CD4-positive, alpha-beta T cell treated with Interleukin-4 for 1 hour (primary cell): Measurements from ENCODE around the gene TYSND1.
"Not testable (repeated sequence)": the region's sequence is repeated elsewhere in the genome, so short reads cannot be mapped to it uniquely, and the experiment has no call there.

ENCODE experiments used
- DNase-seq, 2 donors: peaks; one replicate each; pipeline ENCODE4 v3.0.0-alpha.2; 2020 to 2022

TYSND1 gene, protein sequence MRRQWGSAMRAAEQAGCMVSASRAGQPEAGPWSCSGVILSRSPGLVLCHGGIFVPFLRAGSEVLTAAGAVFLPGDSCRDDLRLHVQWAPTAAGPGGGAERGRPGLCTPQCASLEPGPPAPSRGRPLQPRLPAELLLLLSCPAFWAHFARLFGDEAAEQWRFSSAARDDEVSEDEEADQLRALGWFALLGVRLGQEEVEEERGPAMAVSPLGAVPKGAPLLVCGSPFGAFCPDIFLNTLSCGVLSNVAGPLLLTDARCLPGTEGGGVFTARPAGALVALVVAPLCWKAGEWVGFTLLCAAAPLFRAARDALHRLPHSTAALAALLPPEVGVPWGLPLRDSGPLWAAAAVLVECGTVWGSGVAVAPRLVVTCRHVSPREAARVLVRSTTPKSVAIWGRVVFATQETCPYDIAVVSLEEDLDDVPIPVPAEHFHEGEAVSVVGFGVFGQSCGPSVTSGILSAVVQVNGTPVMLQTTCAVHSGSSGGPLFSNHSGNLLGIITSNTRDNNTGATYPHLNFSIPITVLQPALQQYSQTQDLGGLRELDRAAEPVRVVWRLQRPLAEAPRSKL

DNA sequence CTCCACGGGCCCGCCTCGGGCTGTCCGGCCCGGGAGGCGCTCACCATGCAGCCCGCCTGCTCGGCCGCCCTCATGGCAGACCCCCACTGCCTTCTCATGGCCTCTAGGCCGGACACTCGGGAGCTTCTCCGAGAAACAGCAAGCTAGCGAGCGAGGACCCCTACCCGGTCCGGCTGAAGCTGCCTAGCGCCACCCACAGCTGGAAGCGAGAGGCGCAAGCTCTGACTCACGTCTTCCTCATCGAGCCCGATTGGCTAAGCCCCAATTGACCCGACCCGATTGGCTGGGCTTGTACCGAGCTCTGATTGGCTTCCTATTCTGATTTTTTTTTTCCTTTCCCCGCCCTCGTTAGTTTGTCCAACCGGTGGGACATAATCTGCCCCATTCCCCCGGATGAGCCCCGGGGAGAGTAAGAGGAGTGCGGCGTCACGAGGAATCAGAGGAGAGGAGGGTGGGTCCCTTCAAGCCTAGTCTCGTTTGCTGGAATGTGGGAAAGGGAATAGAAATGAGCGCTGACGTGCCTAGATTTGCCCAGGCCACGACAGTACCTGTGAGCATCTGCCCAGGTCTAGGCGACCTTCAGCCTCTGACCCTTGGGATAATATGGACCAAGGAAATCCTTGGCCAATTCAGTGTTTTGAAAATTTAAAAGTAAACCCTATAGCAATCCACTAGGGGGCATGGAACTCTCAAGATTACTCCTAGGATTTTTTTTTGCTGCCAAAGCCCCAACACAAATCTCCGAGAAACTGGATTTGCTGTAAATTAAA is at the start of gene TYSND1:
Gene TYSND1 (minus strand): TSS at position 212 of the 770 bp plus-strand sequence. CDS start 114 bp downstream, at position 98.
- DNase-seq: peak; percentile 94 to 95

DNA sequence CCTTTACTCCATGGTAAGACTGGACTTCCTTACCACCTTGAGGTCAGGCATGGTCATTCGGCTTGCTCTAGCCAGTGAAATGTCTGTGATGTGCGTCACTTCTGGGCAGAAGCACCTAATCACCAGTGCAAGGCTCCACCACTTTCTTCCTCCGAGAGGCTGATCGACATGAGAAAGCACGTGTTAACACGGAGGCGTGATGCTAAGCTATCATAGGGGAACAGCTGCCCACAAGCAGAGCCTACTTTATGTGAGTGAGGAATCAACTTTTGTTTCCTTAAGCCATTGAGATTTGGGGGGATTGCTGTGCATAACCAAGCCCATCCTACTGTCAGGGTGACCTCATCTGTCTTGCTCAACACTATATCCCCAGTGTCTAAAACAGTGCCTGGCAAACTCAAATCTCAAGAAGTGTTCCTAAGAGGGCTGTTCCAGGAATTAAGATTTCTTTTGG is 46.9 kb upstream of the TYSND1 start:
- DNase-seq: no peak

DNA sequence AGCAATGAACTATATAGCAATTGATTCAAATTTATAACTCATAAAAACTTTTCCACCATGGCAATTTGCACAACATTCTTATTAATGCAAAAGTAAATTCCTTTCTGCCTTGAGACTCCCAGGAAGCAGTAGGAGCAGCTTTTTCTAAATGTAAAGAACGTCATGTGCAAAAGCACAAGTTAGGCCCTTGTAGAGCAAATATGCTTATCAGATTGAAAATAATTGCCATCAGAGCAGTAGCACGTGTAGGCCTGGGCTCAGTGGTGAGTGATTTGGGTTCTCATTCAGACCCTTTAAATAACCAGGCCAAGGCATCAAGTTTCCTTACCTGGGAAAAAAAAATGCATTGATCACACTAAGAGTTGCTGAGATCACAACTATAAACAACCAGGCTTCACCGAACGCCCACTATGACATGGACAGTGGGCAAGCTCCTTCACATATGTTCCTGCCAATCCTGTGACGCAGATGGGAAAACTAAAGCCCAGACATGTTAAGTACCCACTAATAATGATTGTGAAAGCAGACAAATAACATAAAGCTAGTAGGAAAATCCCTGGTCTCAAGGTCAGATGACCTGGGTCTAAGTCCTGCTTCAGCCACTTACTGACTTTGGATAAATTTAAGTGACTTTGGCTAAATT is 45.9 kb upstream of the TYSND1 start:
- DNase-seq: no peak

DNA sequence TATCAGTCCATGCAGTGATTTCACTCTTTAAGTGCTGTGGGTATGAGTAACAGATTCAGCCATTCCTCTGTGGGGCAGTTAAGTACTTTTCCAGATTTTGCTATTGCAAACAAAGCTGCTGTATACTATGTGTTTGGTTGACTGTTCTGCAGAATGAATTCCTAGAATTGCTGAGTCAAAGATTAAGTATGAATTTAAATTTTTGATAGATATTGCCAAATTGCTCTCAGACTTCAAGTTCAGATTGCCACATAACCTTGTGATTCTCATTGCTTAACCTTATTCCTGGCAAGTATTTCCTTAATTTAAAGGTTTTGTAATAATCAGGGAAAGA is 45.4 kb upstream of the TYSND1 start:
- DNase-seq: no peak

DNA sequence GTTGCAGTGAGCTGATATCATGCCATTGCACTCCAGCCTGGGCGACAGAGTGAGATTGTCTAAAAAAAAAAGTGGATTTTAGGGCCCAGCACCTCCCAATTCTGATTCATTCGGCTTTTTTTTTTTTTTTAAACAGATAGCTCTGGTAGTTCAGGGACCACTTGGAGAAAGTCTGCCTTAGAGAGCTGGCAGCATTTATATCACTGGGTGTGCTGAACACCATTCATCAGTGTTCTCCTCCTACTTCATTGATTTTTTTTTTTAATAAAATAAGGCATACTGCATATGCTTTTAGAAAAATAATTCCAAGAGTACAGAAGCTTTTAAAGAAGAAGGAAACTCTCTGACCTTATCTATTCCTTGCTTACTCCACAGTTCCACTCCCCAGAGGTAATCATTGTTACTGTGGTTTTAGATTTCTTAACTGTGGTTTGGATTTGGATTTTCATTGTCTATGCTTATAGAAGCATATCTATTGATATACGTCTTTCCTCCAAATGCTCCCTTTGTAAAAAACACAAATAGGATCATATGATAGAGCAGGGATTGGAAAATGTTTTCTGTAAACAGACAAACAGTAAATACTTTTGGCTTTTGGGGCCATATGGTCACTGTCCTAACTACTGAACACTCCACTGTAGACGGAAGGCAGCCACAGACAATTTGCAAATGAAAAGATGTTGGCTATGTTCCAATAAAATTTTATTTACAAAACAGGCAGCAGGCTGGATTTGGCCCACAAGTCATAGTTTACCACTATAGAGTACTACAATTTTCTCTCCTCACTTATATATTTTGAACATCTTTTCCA is 44.9 kb upstream of the TYSND1 start:
- DNase-seq: no peak

DNA sequence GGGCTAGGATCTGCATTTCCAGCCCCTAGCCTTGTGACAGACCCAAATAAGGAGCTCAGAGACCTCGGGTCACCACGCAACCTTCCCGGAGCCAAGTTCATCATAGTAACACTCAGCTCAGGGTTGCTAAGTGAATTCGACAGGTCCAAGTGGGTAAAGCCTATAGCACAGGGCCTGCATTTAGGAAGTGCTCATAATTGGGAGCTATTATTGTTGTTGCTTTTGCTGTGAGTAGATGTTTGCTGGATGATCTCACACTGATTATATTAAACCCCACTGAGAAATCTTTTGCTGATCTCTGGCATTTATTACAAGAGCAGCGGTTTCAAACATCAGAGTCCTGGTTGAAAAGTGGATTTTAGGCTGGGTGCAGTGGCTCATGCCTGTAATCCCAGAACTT is 44.1 kb upstream of the TYSND1 start:
- no peak for DNase-seq

DNA sequence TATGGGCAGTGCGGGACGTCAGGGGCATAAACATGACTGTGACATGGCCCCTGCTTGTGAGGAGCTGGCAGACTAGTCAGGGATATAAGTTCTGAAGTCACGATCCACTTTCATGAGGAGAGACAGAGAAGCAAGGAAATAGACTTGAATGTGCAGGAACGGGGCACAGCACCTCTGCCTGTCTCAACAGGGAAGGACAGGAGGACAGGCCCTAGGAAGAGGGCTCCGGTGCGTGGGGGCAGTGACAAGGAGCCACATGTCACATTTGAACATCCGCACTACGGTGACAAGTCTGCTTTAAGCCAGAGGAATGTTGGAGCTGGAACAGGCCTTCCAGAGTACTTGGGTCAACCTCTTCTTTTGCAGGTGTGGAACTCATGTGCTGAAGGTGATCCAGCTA is 43.6 kb upstream of the TYSND1 start:
- DNase-seq: no peak

DNA sequence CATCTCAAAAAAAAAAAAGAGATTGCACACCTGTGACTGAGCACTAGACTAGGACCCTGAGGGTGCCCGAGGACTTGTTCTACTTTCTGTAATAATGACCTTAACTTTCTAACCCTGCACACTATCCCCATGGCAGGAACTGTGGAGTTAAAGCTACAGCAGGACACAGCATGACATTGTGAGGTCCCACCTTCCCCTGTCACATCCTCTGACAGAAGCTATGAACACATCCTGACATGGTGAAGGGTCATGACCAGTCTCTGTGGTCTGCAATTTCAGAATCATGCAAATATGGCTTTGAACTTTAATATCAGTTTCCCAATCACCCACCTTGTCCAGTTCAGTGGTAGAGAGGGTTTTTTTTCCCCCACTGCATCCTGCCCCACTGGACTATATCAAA is 42.3 kb upstream of the TYSND1 start:
- no peak for DNase-seq

GRCh38 chr10:70186571-70186970 is 40.1 kb upstream of the TYSND1 start:
- DNase-seq: no peak

GRCh38 chr10:70186090-70186489 is 39.6 kb upstream of the TYSND1 start:
- no peak for DNase-seq

DNA sequence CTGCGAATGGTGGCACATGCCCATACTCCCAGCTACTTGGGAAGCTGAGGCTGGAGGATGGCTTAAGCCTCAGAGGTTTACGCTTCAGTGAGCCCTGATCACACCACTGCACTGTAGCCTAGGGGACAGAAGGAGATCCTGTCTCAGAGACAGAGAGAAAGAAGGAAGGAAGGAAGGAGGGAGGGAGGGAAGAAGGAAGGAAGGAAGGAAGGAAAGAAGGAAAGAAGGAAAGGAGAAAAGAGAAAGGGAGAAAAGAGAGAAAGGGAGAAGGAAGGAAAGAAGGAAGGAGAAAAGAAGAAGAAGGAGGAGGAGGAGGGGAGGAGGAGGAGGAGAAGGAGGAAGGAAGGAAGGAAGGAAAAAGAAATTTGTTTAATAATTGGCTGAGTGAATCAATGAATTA is 36.8 kb upstream of the TYSND1 start:
- no peak for DNase-seq

DNA sequence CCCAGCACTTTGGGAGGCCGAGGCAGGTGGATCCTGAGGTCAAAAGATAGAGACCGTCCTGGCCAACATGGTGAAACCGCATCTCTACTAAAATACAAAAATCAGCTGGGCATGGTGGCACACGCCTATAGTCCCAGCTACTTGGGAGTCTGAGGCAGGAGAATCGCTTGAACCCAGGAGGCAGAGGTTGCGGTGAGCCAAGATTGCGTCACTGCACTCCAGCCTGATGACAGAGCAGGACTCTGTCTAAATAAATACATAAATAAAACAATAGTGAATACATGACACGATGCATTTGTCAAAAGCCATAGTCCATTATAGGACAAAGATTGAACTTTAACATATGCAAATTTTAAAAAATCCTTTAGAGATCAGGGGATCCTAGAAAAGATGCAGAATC is 32.7 kb upstream of the TYSND1 start:
- not testable (repeated sequence) for DNase-seq

DNA sequence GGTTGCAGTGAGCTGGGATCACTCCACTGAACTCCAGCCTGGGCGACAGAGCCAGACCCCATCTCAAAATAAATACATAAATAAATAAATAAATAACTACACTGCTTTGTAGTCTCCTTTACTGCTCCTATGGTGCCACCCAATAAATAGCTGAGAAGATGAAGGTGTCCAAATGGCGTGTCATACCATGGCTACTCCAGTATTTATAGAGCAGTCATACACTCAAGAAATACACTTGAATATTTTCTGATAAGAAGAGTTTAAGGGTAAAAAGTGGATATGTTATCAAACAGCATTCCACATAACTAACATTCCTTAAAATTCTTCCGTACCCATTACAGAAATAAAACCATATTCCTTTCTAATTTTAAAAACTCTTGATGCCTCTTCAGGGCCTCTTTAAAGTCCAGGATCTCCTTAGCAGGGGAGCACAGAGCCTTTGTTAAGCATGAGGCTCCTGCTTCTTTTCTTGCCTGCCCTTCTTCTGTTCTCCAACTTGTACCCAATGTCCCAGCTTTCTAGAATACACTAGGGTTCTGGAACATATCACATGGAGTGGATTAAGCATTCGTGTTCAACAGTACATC is 31.7 kb upstream of the TYSND1 start:
- DNase-seq: no peak

- DNase-seq: no peak
Measured at GRCh38 chr10:70176441-70176840, 29.9 kb upstream of the TYSND1 start.

- DNase-seq: no peak
Measured at GRCh38 chr10:70175516-70175915, 29.0 kb upstream of the TYSND1 start.

DNA sequence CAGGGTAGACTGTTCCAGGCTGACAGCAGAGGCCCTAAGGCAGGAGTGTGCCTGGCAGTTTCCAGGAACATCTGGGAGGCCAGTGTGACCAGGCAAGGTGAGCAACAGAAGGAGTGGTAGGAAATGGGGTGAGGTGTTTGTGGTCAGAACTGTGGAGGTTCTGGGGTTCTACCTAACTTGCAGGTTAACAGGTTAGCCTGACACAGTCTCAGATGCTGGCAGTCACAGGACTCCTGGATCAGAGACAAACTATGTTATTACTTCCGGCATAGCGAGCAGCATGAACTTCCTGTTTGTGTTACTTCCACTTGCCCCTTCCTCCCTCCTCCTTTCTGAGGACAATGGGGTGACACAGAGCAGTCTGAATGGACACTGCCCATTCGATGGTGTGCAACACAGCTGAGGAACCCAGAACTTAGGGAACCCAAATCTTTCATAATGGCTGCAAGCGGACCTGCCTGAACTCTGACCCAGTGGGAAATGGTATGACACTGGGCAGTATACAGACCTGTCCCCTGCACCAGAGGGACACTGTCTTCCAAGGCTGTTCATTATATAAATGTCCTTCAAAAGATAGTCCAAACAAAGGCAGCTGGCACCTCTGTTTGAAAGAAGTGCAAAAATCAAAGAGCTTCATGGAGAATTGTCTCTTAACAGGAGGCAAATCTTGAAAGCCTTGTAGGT is 27.7 kb upstream of the TYSND1 start:
- peak; percentile 58 to 71 for DNase-seq

- DNase-seq: no peak
Measured at GRCh38 chr10:70169649-70170364, 23.3 kb upstream of the TYSND1 start.

DNA sequence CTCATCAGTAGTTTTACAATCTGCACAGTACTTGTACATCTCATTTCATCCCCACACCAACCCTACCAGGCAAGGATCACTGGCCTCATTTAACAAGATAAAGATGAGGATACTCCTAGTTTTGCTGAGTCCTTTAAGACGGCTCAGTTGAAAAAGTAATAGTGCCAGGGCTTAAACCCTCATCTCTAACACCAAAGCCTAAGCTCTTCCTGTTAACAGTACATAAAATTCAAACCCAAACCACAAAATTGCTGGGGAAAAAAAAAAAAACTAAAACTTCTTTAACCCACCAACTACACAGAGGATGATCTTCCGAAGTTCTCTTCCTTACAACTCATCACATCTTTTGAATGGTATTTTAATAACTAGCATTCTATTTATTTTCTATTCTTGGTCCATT is 22.5 kb upstream of the TYSND1 start:
- peak in 1 of 2 donors; percentile 61 for DNase-seq

DNA sequence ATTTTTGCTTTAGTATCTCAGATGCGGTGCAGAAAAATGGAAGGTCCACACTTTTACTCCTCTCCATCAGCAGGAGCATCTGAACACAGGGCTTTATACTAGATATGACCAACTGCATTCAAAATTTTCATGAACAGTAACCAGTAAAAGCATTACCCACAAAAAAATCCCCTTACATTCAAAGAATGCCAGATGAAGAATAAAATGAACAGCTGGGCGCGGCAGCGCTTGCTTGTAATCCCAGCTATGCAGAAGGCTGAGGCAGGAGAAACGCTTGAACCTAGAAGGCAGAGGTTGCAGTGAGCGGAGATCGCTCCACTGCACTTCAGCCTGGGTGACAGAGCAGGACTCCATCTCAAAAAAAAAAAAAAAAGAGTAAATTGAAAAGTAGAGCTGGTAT is 20.7 kb upstream of the TYSND1 start:
- DNase-seq: no peak

- no peak for DNase-seq
Measured at GRCh38 chr10:70166394-70166793, 19.9 kb upstream of the TYSND1 start.

DNA sequence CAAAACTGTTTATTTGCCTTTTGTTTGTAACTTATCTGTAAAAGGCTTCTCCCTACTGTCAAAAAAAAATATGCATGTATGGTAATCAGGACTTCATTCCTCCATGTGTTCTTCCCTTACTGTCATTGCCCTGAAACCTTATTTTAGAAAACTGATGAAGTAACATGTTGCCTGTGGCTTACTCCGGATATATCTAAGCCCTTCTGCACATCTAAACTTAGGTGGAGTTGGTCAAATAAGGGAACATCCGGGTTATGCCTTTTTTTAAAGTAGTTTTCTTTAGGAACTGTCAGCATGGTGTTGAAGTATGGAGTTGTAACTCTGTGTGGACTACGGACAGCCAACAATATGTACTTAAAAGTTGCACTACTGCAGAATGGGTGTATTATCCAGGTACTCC is 17.7 kb upstream of the TYSND1 start:
- DNase-seq: peak in 1 of 2 donors; percentile 27
